ENCODE results near the gene GJB2. TPM values are rescaled to one million over a fixed set of nuclear protein-coding genes. Genes with fewer than 3 reads are reported as not detected.
A peak's percentile ranks its signal among the peaks of the same experiment; 100 is the strongest.

Gene GJB2
- total RNA-seq, 1 donor from 2014 or later, result 4.6 TPM

DNA sequence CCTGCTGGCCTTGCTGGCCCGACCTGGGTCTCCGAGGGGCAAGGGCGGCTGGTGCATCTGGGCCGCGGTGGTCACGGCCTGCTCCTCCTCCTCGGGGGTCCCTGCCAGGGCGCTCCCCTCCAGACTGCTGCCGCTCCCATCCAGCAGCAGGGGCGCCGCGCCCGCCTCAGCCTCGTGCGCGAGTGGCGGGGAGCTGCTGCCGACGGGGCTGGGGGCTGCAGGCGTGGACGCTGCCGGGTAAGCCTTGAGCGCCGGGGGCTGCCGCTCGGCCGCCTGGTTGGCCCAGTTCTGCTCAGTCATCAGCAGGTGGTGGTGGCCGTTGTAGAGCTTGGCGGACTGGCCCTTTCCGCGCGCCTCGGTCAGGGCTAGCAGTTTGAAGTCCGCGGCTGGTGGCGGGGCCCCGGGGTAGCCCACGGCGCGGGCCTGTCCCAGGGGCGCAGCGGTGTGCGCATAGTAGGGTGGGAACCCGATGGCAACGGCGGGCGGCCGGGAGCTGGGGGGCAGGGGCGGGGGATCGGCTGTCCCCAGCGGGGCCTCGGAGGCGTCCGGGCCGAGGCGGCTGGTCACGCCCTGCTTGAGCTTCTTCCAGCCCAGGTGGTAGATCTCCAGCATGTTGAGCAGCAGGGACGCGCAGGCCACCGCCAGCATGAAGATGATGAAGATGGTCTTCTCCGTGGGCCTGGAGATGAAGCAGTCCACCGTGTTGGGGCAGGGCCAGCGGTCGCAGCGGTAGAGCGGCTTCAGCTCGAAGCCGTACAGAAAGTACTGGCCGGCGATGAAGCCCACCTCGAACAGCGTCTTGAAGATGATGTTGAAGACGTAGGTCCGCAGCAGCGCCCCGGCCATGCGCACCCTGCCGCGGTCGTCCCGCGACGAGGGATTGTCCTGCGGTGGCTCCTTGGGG, 50.5 kb downstream of the GJB2 start:
- Histone ChIP-seq H3K27ac (ENCODE audit: low read depth, low read length) (no peak overlapping the region), H3K4me2 (ENCODE audit: low read length) (peak overlapping the region; percentile 19), H3K79me2 (ENCODE audit: insufficient read depth, low read length) (no peaks in the 10 kb centered on the region), H2AFZ (ENCODE audit: low read depth, low read length) (no peak overlapping the region), H3K9me3 (ENCODE audit: insufficient read depth, low read depth, low read length) (peaks cover 3% of the 10 kb centered on the region), H3K27me3 (ENCODE audit: insufficient read depth, low read length) (peaks cover 59% of the 10 kb centered on the region), H4K20me1 (ENCODE audit: insufficient read depth, low read length) (no peaks in the 10 kb centered on the region), H3K4me3 (ENCODE audit: insufficient read depth, low read depth, low read length) (no peak overlapping the region), H3K36me3 (ENCODE audit: insufficient read depth, low read length) (no peaks in the 10 kb centered on the region), H3K4me1 (ENCODE audit: insufficient read depth, low read length) (no peaks in the 10 kb centered on the region), H3K9ac (ENCODE audit: low read length) (no peak overlapping the region)
- no peaks in the 10 kb centered on the region for H3K9me3 Mint-ChIP-seq (ENCODE audit: unreplicated experiment)
- H3K27me3 Mint-ChIP-seq (ENCODE audit: low read depth, unreplicated experiment), result peaks cover 56% of the 10 kb centered on the region
- no peak for DNase-seq (ENCODE audit: low read depth)
- TF ChIP-seq, protein P1, sequence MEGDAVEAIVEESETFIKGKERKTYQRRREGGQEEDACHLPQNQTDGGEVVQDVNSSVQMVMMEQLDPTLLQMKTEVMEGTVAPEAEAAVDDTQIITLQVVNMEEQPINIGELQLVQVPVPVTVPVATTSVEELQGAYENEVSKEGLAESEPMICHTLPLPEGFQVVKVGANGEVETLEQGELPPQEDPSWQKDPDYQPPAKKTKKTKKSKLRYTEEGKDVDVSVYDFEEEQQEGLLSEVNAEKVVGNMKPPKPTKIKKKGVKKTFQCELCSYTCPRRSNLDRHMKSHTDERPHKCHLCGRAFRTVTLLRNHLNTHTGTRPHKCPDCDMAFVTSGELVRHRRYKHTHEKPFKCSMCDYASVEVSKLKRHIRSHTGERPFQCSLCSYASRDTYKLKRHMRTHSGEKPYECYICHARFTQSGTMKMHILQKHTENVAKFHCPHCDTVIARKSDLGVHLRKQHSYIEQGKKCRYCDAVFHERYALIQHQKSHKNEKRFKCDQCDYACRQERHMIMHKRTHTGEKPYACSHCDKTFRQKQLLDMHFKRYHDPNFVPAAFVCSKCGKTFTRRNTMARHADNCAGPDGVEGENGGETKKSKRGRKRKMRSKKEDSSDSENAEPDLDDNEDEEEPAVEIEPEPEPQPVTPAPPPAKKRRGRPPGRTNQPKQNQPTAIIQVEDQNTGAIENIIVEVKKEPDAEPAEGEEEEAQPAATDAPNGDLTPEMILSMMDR (IDR thresholded peaks at IDR 0.05; ENCODE audit: insufficient read depth, low read depth, low read length), result no peak
- peak; percentile 89 for TF ChIP-seq EZH2 (IDR thresholded peaks at IDR 0.05; ENCODE audit: insufficient read depth, low read length)
- H3K4me3 Mint-ChIP-seq (ENCODE audit: unreplicated experiment), result no peak overlapping the region
- no peak for FAIRE-seq
- no peak overlapping the region for H3K27ac Mint-ChIP-seq (ENCODE audit: unreplicated experiment)
- H3K4me1 Mint-ChIP-seq (ENCODE audit: low read depth, unreplicated experiment), result no peaks in the 10 kb centered on the region
- H3K36me3 Mint-ChIP-seq (ENCODE audit: low read depth, unreplicated experiment), result peaks cover 4% of the 10 kb centered on the region

DNA sequence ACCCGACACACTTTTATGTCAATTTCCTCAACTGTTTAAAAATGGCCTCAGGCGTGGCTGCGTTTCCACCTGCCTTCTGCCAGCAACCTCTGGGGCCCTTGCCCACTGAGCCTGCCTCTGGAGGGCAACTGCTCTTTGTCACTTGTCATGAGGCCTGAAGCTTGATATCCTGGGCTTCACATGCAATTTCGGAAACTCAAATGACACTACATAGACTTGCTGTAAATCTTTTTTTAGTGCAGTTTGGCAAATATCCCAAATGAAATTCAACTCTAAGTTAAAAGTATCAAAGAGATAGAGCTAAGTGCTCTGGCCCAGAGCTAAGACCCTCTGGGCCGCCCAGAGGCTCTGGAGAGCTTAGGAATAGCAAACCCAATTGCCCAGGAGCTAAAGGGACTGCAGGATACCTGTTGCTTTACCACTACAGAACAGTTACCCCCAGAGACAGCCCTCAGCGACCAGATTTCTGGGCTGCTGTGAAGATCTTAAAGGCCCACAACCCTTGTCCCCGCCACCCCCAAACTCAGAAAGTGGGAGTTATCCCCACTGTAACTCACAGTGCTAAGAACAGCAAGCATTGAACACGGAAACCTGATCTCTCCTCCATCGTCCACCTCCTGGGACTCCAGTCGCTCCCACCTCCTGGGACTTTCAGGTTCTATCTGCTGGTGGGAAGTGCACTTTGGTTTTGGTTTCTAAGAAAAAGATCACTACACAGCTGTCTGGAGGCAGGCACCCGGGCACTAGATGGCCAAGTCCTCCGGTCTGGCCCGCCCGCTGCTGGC, 51.3 kb downstream of the GJB2 start:
- Histone ChIP-seq H3K9ac (ENCODE audit: low read length) (no peak overlapping the region), H3K9me3 (ENCODE audit: insufficient read depth, low read depth, low read length) (peaks cover 3% of the 10 kb centered on the region), H3K36me3 (ENCODE audit: insufficient read depth, low read length) (no peaks in the 10 kb centered on the region), H3K4me2 (ENCODE audit: low read length) (peak overlapping the region; percentile 19), H3K4me3 (ENCODE audit: insufficient read depth, low read depth, low read length) (no peak overlapping the region), H3K79me2 (ENCODE audit: insufficient read depth, low read length) (no peaks in the 10 kb centered on the region), H3K27me3 (ENCODE audit: insufficient read depth, low read length) (peaks cover 52% of the 10 kb centered on the region), H2AFZ (ENCODE audit: low read depth, low read length) (no peak overlapping the region), H4K20me1 (ENCODE audit: insufficient read depth, low read length) (no peaks in the 10 kb centered on the region), H3K27ac (ENCODE audit: low read depth, low read length) (no peak overlapping the region), H3K4me1 (ENCODE audit: insufficient read depth, low read length) (no peaks in the 10 kb centered on the region)
- H3K36me3 Mint-ChIP-seq (ENCODE audit: low read depth, unreplicated experiment), result peaks cover 4% of the 10 kb centered on the region
- FAIRE-seq (no peak), DNase-seq (ENCODE audit: low read depth) (no peak)
- peaks cover 52% of the 10 kb centered on the region for H3K27me3 Mint-ChIP-seq (ENCODE audit: low read depth, unreplicated experiment)
- TF ChIP-seq, protein P1 (IDR thresholded peaks at IDR 0.05; ENCODE audit: insufficient read depth, low read depth, low read length), result no peak
- TF ChIP-seq EZH2 (IDR thresholded peaks at IDR 0.05; ENCODE audit: insufficient read depth, low read length), result no peak
- no peaks in the 10 kb centered on the region for H3K9me3 Mint-ChIP-seq (ENCODE audit: unreplicated experiment)
- no peaks in the 10 kb centered on the region for H3K4me1 Mint-ChIP-seq (ENCODE audit: low read depth, unreplicated experiment)
- no peak overlapping the region for H3K27ac Mint-ChIP-seq (ENCODE audit: unreplicated experiment)
- no peak overlapping the region for H3K4me3 Mint-ChIP-seq (ENCODE audit: unreplicated experiment)
